Thoracic aorta (tissue), 2 donors: ENCODE results near the gene CHD9NB. TPM values are rescaled to one million over a fixed set of nuclear protein-coding genes. Genes with fewer than 3 reads are reported as not detected.
"Not testable (repeated sequence)": the region's sequence is repeated elsewhere in the genome, so short reads cannot be mapped to it uniquely, and the experiment has no call there.

Experiments
- ATAC-seq: fragments of 150-250 bp; one replicate; pipeline ENCODE4 v1.8.0; 2017; ENCODE audit warnings: low read depth; ENCODE audit not compliant: insufficient number of reproducible peaks, low FRiP score
- DNase-seq: peaks from one replicate; pipeline ENCODE4 v3.0.0-alpha.2; 2020; ENCODE audit warnings: low spot score
- H3K27ac ChIP-seq, 2 donors: fragments of 200-600 bp; sonication (generic); 1 replicate in 1 of 2; 2 replicates in 1 of 2; pipeline ENCODE4 v1.5.1; 2016; ENCODE audit warnings: mild to moderate bottlenecking in 2 of 2, moderate library complexity in 2 of 2
- H3K27me3 ChIP-seq: fragments of 200-600 bp; sonication (generic); replicated peaks from 2 replicates; pipeline ENCODE4 v1.6.0; 2016; ENCODE audit warnings: mild to moderate bottlenecking; ENCODE audit not compliant: insufficient read depth
- H3K36me3 ChIP-seq: fragments of 200-600 bp; sonication (generic); one replicate; pipeline ENCODE4 v1.5.1; 2016
- H3K4me1 ChIP-seq, 2 donors: fragments of 200-600 bp; sonication (generic); 1 replicate in 1 of 2; 2 replicates in 1 of 2; pipeline versions ENCODE4 v1.5.1 to v1.6.0; 2016; ENCODE audit warnings: low read depth in 2 of 2, mild to moderate bottlenecking in 1 of 2; ENCODE audit not compliant: control insufficient read depth in 1 of 2
- H3K4me3 ChIP-seq: fragments of 200-600 bp; sonication (generic); 2 replicates; pipeline ENCODE4 v1.5.1; 2016; ENCODE audit warnings: mild to moderate bottlenecking
- H3K9me3 ChIP-seq: fragments of 200-600 bp; sonication (generic); 2 replicates; pipeline ENCODE4 v1.5.1; 2016
- CTCF ChIP-seq: fragments of 200-600 bp; sonication (generic); IDR thresholded peaks from one replicate; pipeline ENCODE4 v1.5.1; 2019; ENCODE audit warnings: antibody characterized with exemption
- total RNA-seq, 2 donors: library from RNA; depleted of rRNA; stranded (reverse); fragments of >200 nt; gene quantifications; one replicate each; pipeline versions ENCODE4 v1.1.0 to v1.2.3, GENCODE V29; 2016

The CHD9NB gene
- total RNA-seq, 2 donors from 2014 or later, result 0.85 to 2.3 TPM

- DNase-seq (no peak), ATAC-seq (no peak)
- Histone ChIP-seq H3K9me3 (no peaks in the 10 kb centered on the region), H3K36me3 (no peaks in the 10 kb centered on the region), H3K27ac (no peak overlapping the region), H3K4me3 (no peak overlapping the region), H3K27me3 (no peaks in the 10 kb centered on the region), H3K4me1 (peaks cover 16 to 22% of the 10 kb centered on the region in 2 donors)
- TF ChIP-seq CTCF, result no peak
Observed at GRCh38 chr16:53078765-53079485, 26.2 kb upstream of the CHD9NB start.

GRCh38 chr16:53078247-53078646 is 25.6 kb upstream of the CHD9NB start:
- Histone ChIP-seq H3K9me3 (no peaks in the 10 kb centered on the region), H3K27me3 (no peaks in the 10 kb centered on the region), H3K4me3 (no peak overlapping the region), H3K27ac (no peak overlapping the region), H3K4me1 (peaks cover 16 to 20% of the 10 kb centered on the region in 2 donors), H3K36me3 (no peaks in the 10 kb centered on the region)
- no peak for ATAC-seq
- DNase-seq, result no peak
- no peak for TF ChIP-seq CTCF

DNA sequence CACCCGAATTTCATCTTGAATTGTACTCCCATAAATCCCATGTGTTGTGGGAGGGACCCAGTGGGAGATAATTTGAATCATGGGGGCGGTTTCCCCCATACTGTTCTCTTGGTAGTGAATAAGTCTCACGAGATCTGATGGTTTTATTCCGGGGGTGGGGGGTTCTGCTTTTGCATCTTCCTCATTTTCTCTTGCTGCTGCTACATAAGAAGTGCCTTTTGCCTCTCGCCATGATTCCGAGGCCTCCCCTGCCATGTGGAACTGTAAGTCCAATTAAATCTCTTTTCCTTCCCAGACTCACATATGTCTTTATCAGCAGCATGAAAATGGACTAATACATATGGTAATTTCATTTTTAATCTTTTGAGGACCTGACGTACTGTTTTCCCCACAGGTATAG is 22.8 kb upstream of the CHD9NB start:
- H3K4me1 ChIP-seq, result peaks cover 16 to 39% of the 10 kb centered on the region in 2 donors
- not testable (repeated sequence) for DNase-seq, ATAC-seq, H3K36me3 ChIP-seq, H3K4me3 ChIP-seq, H3K27me3 ChIP-seq, H3K9me3 ChIP-seq, H3K27ac ChIP-seq

- not testable (repeated sequence) for H3K27me3 ChIP-seq, H3K36me3 ChIP-seq, H3K27ac ChIP-seq, ATAC-seq, DNase-seq, H3K4me3 ChIP-seq, H3K9me3 ChIP-seq
- H3K4me1 ChIP-seq, result peaks cover 8 to 30% of the 10 kb centered on the region in 2 donors
Observed at GRCh38 chr16:53074296-53074695, 21.6 kb upstream of the CHD9NB start.

- no peaks in the 10 kb centered on the region for H3K27me3 ChIP-seq
- peaks cover 8 to 30% of the 10 kb centered on the region in 2 donors for H3K4me1 ChIP-seq
- no peak for TF ChIP-seq CTCF
- DNase-seq (no peak), ATAC-seq (no peak)
- no peak overlapping the region for H3K27ac ChIP-seq
- H3K36me3 ChIP-seq, result peaks cover 4% of the 10 kb centered on the region
- H3K4me3 ChIP-seq, result no peak overlapping the region
- no peaks in the 10 kb centered on the region for H3K9me3 ChIP-seq
Observed at GRCh38 chr16:53073022-53073421, 20.3 kb upstream of the CHD9NB start.

DNA sequence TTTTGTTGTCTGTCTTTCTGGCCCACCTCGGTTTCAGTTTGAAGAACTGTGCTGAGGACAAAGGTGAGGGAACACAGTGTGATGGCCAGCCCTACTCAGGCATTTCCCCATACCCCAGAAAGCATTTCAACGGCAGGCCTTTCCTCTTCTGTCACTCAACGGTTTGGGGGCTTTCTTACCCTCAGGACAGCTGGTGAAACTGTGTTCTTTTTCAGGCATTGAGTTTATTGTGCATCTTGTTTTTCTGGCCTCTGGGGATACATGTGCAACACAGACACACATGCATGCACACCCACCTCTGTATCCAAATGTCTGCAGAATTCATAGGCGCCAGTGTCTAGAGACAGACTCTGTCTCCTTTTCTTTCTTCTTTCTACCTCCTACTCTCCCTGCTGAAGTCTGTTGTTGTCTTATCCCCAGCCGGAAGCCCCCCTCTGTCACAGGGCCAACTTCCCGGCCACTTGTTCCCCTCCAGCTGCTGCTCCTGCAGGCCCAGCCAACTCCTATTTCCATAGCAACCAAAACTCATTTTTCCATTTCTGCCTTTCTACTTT is 19.1 kb upstream of the CHD9NB start:
- no peak for ATAC-seq
- Histone ChIP-seq H3K4me3 (no peak overlapping the region), H3K4me1 (peaks cover 8 to 30% of the 10 kb centered on the region in 2 donors), H3K27ac (no peak overlapping the region), H3K27me3 (no peaks in the 10 kb centered on the region), H3K36me3 (peaks cover 4% of the 10 kb centered on the region), H3K9me3 (no peaks in the 10 kb centered on the region)
- no peak for TF ChIP-seq CTCF
- no peak for DNase-seq
